22Rv1 (cell line): Measurements from ENCODE around the gene TYROBP.

Experiments used
- ZFX ChIP-seq: fragments of 450-650 bp; IDR thresholded peaks from 2 replicates; pipeline ENCODE4 v1.6.1; 2017; ENCODE audit warnings: antibody characterized with exemption, borderline replicate concordance
- TF ChIP-seq, protein P1 (sequence below): fragments of 450-650 bp; IDR thresholded peaks from 2 replicates; pipeline ENCODE4 v1.5.1; 2017; ENCODE audit warnings: mild to moderate bottlenecking

DNA sequence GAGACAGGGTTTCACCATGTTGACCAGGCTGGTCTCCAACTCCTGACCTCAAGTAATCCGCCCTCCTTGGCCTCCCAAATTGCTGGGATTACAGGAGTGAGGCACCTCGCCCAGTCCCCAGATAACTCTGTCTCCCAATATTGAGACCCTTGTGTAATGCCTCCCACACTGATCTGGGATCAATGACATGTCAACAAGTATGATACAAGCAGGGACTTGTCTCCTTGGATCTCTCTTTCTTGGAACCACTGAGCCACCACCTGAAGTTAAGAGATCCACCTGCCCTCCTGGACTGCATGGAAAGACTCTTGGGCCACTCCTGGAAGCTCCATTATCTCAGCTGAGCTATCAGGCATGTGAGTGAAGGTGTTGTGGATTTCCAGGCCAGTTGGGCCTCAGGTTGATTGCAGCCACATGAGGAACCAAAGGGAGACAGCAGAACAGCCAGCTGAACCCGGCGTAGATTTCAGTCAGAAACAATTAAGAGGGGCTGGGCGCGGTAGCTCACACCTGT is 22.8 kb downstream of the TYROBP start:
- TF ChIP-seq, protein P1, sequence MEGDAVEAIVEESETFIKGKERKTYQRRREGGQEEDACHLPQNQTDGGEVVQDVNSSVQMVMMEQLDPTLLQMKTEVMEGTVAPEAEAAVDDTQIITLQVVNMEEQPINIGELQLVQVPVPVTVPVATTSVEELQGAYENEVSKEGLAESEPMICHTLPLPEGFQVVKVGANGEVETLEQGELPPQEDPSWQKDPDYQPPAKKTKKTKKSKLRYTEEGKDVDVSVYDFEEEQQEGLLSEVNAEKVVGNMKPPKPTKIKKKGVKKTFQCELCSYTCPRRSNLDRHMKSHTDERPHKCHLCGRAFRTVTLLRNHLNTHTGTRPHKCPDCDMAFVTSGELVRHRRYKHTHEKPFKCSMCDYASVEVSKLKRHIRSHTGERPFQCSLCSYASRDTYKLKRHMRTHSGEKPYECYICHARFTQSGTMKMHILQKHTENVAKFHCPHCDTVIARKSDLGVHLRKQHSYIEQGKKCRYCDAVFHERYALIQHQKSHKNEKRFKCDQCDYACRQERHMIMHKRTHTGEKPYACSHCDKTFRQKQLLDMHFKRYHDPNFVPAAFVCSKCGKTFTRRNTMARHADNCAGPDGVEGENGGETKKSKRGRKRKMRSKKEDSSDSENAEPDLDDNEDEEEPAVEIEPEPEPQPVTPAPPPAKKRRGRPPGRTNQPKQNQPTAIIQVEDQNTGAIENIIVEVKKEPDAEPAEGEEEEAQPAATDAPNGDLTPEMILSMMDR = no peak
- TF ChIP-seq ZFX = no peak
